Measurements from ENCODE around the gene RMRP. TPM values are rescaled to one million over a fixed set of nuclear protein-coding genes. Genes with fewer than 3 reads are reported as not detected.

Gene RMRP
- polyA plus RNA-seq, 1 of the 3 experiments (the other 2 are of a cell fraction), result 64.9 TPM

DNA sequence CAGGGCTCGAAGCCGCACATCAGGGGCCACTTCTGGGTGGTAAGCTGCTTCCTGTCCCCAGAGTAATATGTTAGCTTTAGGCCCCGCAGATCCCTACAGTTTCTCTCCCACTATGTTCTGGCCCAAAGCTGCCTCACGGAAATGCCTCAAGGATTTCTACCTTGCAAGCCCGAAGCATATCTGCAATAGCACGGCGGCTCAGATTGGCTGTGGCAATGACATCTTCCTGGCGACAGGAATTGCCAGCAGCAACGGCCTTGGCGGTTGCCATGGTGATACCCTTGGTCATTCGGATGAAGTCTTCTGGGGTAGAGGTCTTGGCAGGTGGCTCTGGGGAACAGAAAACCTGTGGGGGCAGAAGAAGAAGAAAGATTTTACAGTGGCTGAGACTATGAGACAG, 42.2 kb upstream of the RMRP start (continued):
- TF ChIP-seq RFX5 (IDR thresholded peaks at IDR 0.05; ENCODE audit: low read length), result no peak
- TF ChIP-seq GATA2 (CRISPR knock-in tag; IDR thresholded peaks at IDR 0.05), result no peak
- TF ChIP-seq SMC3 (IDR thresholded peaks at IDR 0.05; ENCODE audit: low read depth, low read length), result no peak
- TF ChIP-seq, protein P1, sequence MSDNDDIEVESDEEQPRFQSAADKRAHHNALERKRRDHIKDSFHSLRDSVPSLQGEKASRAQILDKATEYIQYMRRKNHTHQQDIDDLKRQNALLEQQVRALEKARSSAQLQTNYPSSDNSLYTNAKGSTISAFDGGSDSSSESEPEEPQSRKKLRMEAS (IDR thresholded peaks at IDR 0.05; ENCODE audit: low read depth), result no peak
- TF ChIP-seq, protein P2, sequence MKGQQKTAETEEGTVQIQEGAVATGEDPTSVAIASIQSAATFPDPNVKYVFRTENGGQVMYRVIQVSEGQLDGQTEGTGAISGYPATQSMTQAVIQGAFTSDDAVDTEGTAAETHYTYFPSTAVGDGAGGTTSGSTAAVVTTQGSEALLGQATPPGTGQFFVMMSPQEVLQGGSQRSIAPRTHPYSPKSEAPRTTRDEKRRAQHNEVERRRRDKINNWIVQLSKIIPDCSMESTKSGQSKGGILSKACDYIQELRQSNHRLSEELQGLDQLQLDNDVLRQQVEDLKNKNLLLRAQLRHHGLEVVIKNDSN (IDR thresholded peaks at IDR 0.05; ENCODE audit: borderline replicate concordance, low read depth), result no peak
- TF ChIP-seq EP300 (IDR thresholded peaks at IDR 0.05; ENCODE audit: borderline replicate concordance in 1 of 2, low read depth in 1 of 2, low read length in 1 of 2), result no peak
- TF ChIP-seq, protein P3, sequence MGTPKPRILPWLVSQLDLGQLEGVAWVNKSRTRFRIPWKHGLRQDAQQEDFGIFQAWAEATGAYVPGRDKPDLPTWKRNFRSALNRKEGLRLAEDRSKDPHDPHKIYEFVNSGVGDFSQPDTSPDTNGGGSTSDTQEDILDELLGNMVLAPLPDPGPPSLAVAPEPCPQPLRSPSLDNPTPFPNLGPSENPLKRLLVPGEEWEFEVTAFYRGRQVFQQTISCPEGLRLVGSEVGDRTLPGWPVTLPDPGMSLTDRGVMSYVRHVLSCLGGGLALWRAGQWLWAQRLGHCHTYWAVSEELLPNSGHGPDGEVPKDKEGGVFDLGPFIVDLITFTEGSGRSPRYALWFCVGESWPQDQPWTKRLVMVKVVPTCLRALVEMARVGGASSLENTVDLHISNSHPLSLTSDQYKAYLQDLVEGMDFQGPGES (IDR thresholded peaks at IDR 0.05; ENCODE audit: low read depth, low read length), result no peak
- TF ChIP-seq MEF2A (IDR thresholded peaks at IDR 0.05; ENCODE audit: borderline replicate concordance, low read depth), result no peak
- TF ChIP-seq JUND (IDR thresholded peaks at IDR 0.05), result no peak

DNA sequence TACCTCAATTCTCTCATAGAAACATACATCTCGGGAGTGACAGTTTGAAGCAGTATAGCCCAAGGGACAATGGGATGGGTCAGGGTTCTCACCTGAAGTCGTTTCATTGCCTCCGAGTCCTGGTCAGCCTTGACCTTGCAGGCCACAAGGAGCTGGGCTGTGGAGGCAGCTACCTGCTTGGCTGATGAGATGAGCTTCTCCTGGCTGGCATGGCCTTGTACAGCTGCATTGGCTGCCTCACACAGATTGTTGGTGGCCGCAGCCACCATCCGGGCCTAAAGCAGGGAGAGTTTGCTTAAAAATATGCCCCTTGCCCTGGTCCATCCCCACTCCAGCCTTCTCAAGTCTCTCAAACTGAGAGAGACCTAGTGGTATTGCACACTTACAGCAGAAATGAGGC, 40.4 kb upstream of the RMRP start:
- TF ChIP-seq TCF12 (IDR thresholded peaks at IDR 0.05) (no peak), GABPA (IDR thresholded peaks at IDR 0.05; ENCODE audit: low read depth) (no peak), EP300 (IDR thresholded peaks at IDR 0.05; ENCODE audit: borderline replicate concordance in 1 of 2, low read depth in 1 of 2, low read length in 1 of 2) (no peak), FOXJ3 (CRISPR knock-in tag; IDR thresholded peaks at IDR 0.05) (no peak), RFX5 (IDR thresholded peaks at IDR 0.05; ENCODE audit: low read length) (no peak), MXI1 (IDR thresholded peaks at IDR 0.05; ENCODE audit: low read depth, low read length) (no peak), JUND (IDR thresholded peaks at IDR 0.05) (no peak), FOSL2 (IDR thresholded peaks at IDR 0.05; ENCODE audit: borderline replicate concordance, low read depth) (no peak), RAD21 (IDR thresholded peaks at IDR 0.05; ENCODE audit: low read length) (no peak)
- TF ChIP-seq, protein P4, sequence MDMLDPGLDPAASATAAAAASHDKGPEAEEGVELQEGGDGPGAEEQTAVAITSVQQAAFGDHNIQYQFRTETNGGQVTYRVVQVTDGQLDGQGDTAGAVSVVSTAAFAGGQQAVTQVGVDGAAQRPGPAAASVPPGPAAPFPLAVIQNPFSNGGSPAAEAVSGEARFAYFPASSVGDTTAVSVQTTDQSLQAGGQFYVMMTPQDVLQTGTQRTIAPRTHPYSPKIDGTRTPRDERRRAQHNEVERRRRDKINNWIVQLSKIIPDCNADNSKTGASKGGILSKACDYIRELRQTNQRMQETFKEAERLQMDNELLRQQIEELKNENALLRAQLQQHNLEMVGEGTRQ (IDR thresholded peaks at IDR 0.05; ENCODE audit: borderline replicate concordance, low read depth, low read length), result no peak
- TF ChIP-seq, protein P2 (IDR thresholded peaks at IDR 0.05; ENCODE audit: borderline replicate concordance, low read depth), result no peak
- TF ChIP-seq, protein P5, sequence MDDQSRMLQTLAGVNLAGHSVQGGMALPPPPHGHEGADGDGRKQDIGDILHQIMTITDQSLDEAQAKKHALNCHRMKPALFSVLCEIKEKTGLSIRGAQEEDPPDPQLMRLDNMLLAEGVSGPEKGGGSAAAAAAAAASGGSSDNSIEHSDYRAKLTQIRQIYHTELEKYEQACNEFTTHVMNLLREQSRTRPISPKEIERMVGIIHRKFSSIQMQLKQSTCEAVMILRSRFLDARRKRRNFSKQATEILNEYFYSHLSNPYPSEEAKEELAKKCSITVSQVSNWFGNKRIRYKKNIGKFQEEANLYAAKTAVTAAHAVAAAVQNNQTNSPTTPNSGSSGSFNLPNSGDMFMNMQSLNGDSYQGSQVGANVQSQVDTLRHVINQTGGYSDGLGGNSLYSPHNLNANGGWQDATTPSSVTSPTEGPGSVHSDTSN (IDR thresholded peaks at IDR 0.05), result no peak
- TF ChIP-seq, protein P6, sequence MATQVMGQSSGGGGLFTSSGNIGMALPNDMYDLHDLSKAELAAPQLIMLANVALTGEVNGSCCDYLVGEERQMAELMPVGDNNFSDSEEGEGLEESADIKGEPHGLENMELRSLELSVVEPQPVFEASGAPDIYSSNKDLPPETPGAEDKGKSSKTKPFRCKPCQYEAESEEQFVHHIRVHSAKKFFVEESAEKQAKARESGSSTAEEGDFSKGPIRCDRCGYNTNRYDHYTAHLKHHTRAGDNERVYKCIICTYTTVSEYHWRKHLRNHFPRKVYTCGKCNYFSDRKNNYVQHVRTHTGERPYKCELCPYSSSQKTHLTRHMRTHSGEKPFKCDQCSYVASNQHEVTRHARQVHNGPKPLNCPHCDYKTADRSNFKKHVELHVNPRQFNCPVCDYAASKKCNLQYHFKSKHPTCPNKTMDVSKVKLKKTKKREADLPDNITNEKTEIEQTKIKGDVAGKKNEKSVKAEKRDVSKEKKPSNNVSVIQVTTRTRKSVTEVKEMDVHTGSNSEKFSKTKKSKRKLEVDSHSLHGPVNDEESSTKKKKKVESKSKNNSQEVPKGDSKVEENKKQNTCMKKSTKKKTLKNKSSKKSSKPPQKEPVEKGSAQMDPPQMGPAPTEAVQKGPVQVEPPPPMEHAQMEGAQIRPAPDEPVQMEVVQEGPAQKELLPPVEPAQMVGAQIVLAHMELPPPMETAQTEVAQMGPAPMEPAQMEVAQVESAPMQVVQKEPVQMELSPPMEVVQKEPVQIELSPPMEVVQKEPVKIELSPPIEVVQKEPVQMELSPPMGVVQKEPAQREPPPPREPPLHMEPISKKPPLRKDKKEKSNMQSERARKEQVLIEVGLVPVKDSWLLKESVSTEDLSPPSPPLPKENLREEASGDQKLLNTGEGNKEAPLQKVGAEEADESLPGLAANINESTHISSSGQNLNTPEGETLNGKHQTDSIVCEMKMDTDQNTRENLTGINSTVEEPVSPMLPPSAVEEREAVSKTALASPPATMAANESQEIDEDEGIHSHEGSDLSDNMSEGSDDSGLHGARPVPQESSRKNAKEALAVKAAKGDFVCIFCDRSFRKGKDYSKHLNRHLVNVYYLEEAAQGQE (IDR thresholded peaks at IDR 0.05; ENCODE audit: low read depth, low read length), result no peak
- Histone ChIP-seq H3K4me3 (ENCODE audit: low read depth in 2 of 2, low read length in 1 of 2) (no peak overlapping the region), H3K27ac (ENCODE audit: low read depth in 2 of 2, low read length in 1 of 2) (no peak overlapping the region), H3K9ac (no peak overlapping the region), H4K20me1 (ENCODE audit: insufficient read depth) (no peaks in the 10 kb centered on the region), H3K4me2 (no peak overlapping the region), H3K9me3 (no peaks in the 10 kb centered on the region), H3K79me2 (ENCODE audit: insufficient read depth) (no peaks in the 10 kb centered on the region), H3K27me3 (ENCODE audit: insufficient read depth) (no peaks in the 10 kb centered on the region), H3F3A (replicated peaks; ENCODE audit: insufficient read depth) (peaks cover 49% of the 10 kb centered on the region), H2AFZ (ENCODE audit: low read depth) (no peak overlapping the region), H3K4me1 (ENCODE audit: control insufficient read depth in 1 of 2, insufficient read depth in 2 of 2, low read depth in 1 of 2, low read length in 1 of 2) (no peaks in the 10 kb centered on the region), H3K36me3 (replicated peaks in 1 of 2; ENCODE audit: control insufficient read depth in 1 of 2, insufficient read depth in 2 of 2, low read length in 1 of 2) (peaks cover 50 to 63% of the 10 kb centered on the region in 2 experiments), H3K9me2 (no peaks in the 10 kb centered on the region)
- WGBS (ENCODE audit: low lambda C conversion rate), result 100% methylated on average over 3 of the region's 5 CpGs
- ChIA-PET POLR2A (no interaction called here), CTCF (interaction anchor here (0.9 to 8.3 kb wide), 7 partner anchors 11 to 86 kb away, joined by 3 to 183 read pairs (median 30); partner anchors contain the start of genes ARHGEF39, CCDC107, CREB3 and RMRP)
- DNase-seq, result no peak
